Neutrophil (primary cell): ENCODE measurements around the gene ALDH2.
A peak's percentile ranks its signal among the peaks of the same experiment; 100 is the strongest.

Experiments used
- H3K27ac ChIP-seq: fragments of 200-600 bp; sonication (generic); 2 replicates; pipeline ENCODE4 v1.5.1; 2016; ENCODE audit warnings: mild to moderate bottlenecking, moderate library complexity
- H3K27me3 ChIP-seq: fragments of 200-600 bp; sonication (generic); 2 replicates; pipeline ENCODE4 v1.6.0; 2016; ENCODE audit warnings: mild to moderate bottlenecking
- H3K36me3 ChIP-seq: fragments of 200-600 bp; sonication (generic); 2 replicates; pipeline ENCODE4 v1.5.1; 2017
- H3K4me1 ChIP-seq, 2 experiments: fragments of 200-600 bp in 1 of 2; sonication (generic) in 1 of 2; 1 replicate in 1 of 2; 2 replicates in 1 of 2; pipeline versions ENCODE4 v1.5.1 to v1.6.1; 2013 to 2016; ENCODE audit warnings: low read depth in 1 of 2, low read length in 1 of 2, mild to moderate bottlenecking in 1 of 2, moderate library complexity in 1 of 2; ENCODE audit not compliant: control insufficient read depth in 1 of 2, insufficient read depth in 1 of 2
- H3K4me3 ChIP-seq, 2 experiments: fragments of 200-600 bp in 1 of 2; sonication (generic) in 1 of 2; 1 replicate in 1 of 2; 2 replicates in 1 of 2; pipeline ENCODE4 v1.5.1; 2013 to 2016; ENCODE audit warnings: low read depth in 1 of 2, low read length in 1 of 2, mild to moderate bottlenecking in 1 of 2, moderate library complexity in 1 of 2
- H3K9me3 ChIP-seq: fragments of 200-600 bp; sonication (generic); 2 replicates; pipeline ENCODE4 v1.5.1; 2016
- CTCF ChIP-seq: fragments of 200-600 bp; sonication (generic); IDR thresholded peaks from 2 replicates; pipeline ENCODE4 v1.5.1; 2016; ENCODE audit warnings: antibody characterized with exemption

ALDH2 gene

GRCh38 chr12:111756196-111756595 is 10.5 kb upstream of the ALDH2 start:
- no peak for TF ChIP-seq CTCF
- Histone ChIP-seq H3K36me3 (peaks cover 42% of the 10 kb centered on the region), H3K4me3 (no peak overlapping the region), H3K9me3 (no peaks in the 10 kb centered on the region), H3K27ac (no peak overlapping the region), H3K27me3 (no peaks in the 10 kb centered on the region), H3K4me1 (peaks cover 27 to 31% of the 10 kb centered on the region in 2 experiments)

GRCh38 chr12:111756681-111757080 is 10.1 kb upstream of the ALDH2 start:
- Histone ChIP-seq H3K4me1 (peaks cover 27 to 31% of the 10 kb centered on the region in 2 experiments), H3K4me3 (no peak overlapping the region), H3K36me3 (peaks cover 39% of the 10 kb centered on the region), H3K27me3 (no peaks in the 10 kb centered on the region), H3K9me3 (no peaks in the 10 kb centered on the region), H3K27ac (no peak overlapping the region)
- no peak for TF ChIP-seq CTCF

- Histone ChIP-seq H3K27me3 (no peaks in the 10 kb centered on the region), H3K9me3 (no peaks in the 10 kb centered on the region), H3K4me3 (no peak overlapping the region), H3K36me3 (peaks cover 39% of the 10 kb centered on the region), H3K27ac (peak overlapping the region; percentile 33), H3K4me1 (peaks cover 27 to 31% of the 10 kb centered on the region in 2 experiments)
- TF ChIP-seq CTCF = no peak
Measured at GRCh38 chr12:111757361-111758119, 9.2 kb upstream of the ALDH2 start.

- Histone ChIP-seq H3K27ac (peak overlapping the region; percentile 33), H3K4me3 (no peak overlapping the region), H3K4me1 (peaks cover 27 to 31% of the 10 kb centered on the region in 2 experiments), H3K9me3 (no peaks in the 10 kb centered on the region), H3K27me3 (no peaks in the 10 kb centered on the region), H3K36me3 (peaks cover 39% of the 10 kb centered on the region)
- no peak for TF ChIP-seq CTCF
Measured at GRCh38 chr12:111758120-111758561, 8.6 kb upstream of the ALDH2 start.

- peaks cover 28% of the 10 kb centered on the region for H3K36me3 ChIP-seq
- no peaks in the 10 kb centered on the region for H3K27me3 ChIP-seq
- no peak overlapping the region for H3K4me3 ChIP-seq
- peaks cover 27 to 31% of the 10 kb centered on the region in 2 experiments for H3K4me1 ChIP-seq
- no peak overlapping the region for H3K27ac ChIP-seq
- no peaks in the 10 kb centered on the region for H3K9me3 ChIP-seq
- TF ChIP-seq CTCF = no peak
Measured at GRCh38 chr12:111759271-111759670, 7.5 kb upstream of the ALDH2 start.
